Liver (tissue), 9 donors: ENCODE measurements around the gene ATXN1. TPM values are rescaled to one million over a fixed set of nuclear protein-coding genes. Genes with fewer than 3 reads are reported as not detected.
A peak's percentile ranks its signal among the peaks of the same experiment; 100 is the strongest.

Experiments
- DNase-seq: peaks from one replicate; pipeline ENCODE4 v3.0.0-alpha.2; 2017; ENCODE audit warnings: low spot score
- H3K27ac ChIP-seq, 2 donors: one replicate each; pipeline ENCODE4 v1.7.0; 2013; ENCODE audit warnings: inconsistent platforms in 2 of 2, low read length in 2 of 2, control low read depth in 1 of 2, low read depth in 1 of 2, mild to moderate bottlenecking in 1 of 2
- H3K27me3 ChIP-seq, 4 donors: one replicate each; pipeline versions ENCODE4 v1.6.1 to v1.7.0; 2013; ENCODE audit warnings: low read length in 3 of 4, inconsistent platforms in 1 of 4, mild to moderate bottlenecking in 1 of 4, moderate library complexity in 1 of 4; ENCODE audit not compliant: control insufficient read depth in 4 of 4, insufficient read depth in 4 of 4
- H3K36me3 ChIP-seq, 4 donors: one replicate each; pipeline versions ENCODE4 v1.6.1 to v1.7.0; 2013; ENCODE audit warnings: low read length in 3 of 4, mild to moderate bottlenecking in 3 of 4, low read depth in 1 of 4, moderate library complexity in 1 of 4; ENCODE audit not compliant: control insufficient read depth in 4 of 4, insufficient read depth in 3 of 4
- H3K4me1 ChIP-seq, 4 donors: one replicate each; pipeline versions ENCODE4 v1.6.1 to v1.7.0; 2013; ENCODE audit warnings: low read length in 3 of 4, mild to moderate bottlenecking in 3 of 4, moderate library complexity in 1 of 4; ENCODE audit not compliant: control insufficient read depth in 4 of 4, insufficient read depth in 4 of 4
- H3K4me3 ChIP-seq, 3 donors: one replicate each; pipeline versions ENCODE4 v1.6.1 to v1.7.0; 2013; ENCODE audit warnings: low read length in 3 of 3, control low read depth in 1 of 3, low read depth in 1 of 3, mild to moderate bottlenecking in 1 of 3
- H3K9ac ChIP-seq, 2 donors: one replicate each; pipeline ENCODE4 v1.7.0; 2013; ENCODE audit warnings: low read length in 2 of 2, mild to moderate bottlenecking in 2 of 2, moderate library complexity in 2 of 2, control low read depth in 1 of 2, low read depth in 1 of 2
- H3K9me3 ChIP-seq, 4 donors: one replicate each; pipeline versions ENCODE4 v1.6.1 to v1.7.0; 2013; ENCODE audit warnings: low read length in 3 of 4; ENCODE audit not compliant: control insufficient read depth in 4 of 4
- ATF3 ChIP-seq: IDR thresholded peaks from 2 replicates; pipeline ENCODE4 v1.6.1; 2016; ENCODE audit warnings: antibody characterized with exemption
- CTCF ChIP-seq: fragments of 150-350 bp; IDR thresholded peaks from 2 replicates; pipeline ENCODE4 v1.5.1; 2017; ENCODE audit warnings: improper control_type of control experiment, low read depth, low read length; ENCODE audit not compliant: missing input control
- EGR1 ChIP-seq, 2 donors: IDR thresholded peaks; 2 replicates each; pipeline ENCODE4 v1.6.1; 2016 to 2018; ENCODE audit warnings: antibody characterized with exemption in 2 of 2, low read depth in 2 of 2
- FOXA2 ChIP-seq: IDR thresholded peaks from 2 replicates; pipeline ENCODE4 v1.6.1; 2016; ENCODE audit warnings: antibody characterized with exemption
- GABPA ChIP-seq, 2 donors: IDR thresholded peaks in 1 of 2; conservative IDR thresholded peaks in 1 of 2; 2 replicates each; pipeline ENCODE4 v1.6.1; 2016; ENCODE audit warnings: antibody characterized with exemption in 2 of 2, mild to moderate bottlenecking in 1 of 2, moderate library complexity in 1 of 2
- HNF4A ChIP-seq, 2 donors: conservative IDR thresholded peaks; 2 replicates each; pipeline ENCODE4 v1.6.1; 2016; ENCODE audit warnings: antibody characterized with exemption in 2 of 2, mild to moderate bottlenecking in 2 of 2
- HNF4G ChIP-seq: IDR thresholded peaks from 2 replicates; pipeline ENCODE4 v1.6.1; 2016; ENCODE audit warnings: antibody characterized with exemption
- JUND ChIP-seq, 2 donors: IDR thresholded peaks; 2 replicates each; pipeline ENCODE4 v1.6.1; 2016; ENCODE audit warnings: antibody characterized with exemption in 2 of 2
- MAX ChIP-seq: IDR thresholded peaks from 2 replicates; pipeline ENCODE4 v1.6.1; 2016; ENCODE audit warnings: antibody characterized with exemption
- RAD21 ChIP-seq, 2 donors: IDR thresholded peaks; 2 replicates each; pipeline ENCODE4 v1.6.1; 2016; ENCODE audit warnings: antibody characterized with exemption in 2 of 2, mild to moderate bottlenecking in 2 of 2
- REST ChIP-seq: IDR thresholded peaks from 2 replicates; pipeline ENCODE4 v1.6.1; 2016; ENCODE audit warnings: antibody characterized with exemption, mild to moderate bottlenecking
- RXRA ChIP-seq, 2 donors: IDR thresholded peaks; 2 replicates each; pipeline ENCODE4 v1.6.1; 2017 to 2018; ENCODE audit warnings: antibody characterized with exemption in 2 of 2, mild to moderate bottlenecking in 1 of 2
- SP1 ChIP-seq: IDR thresholded peaks from 2 replicates; pipeline ENCODE4 v1.6.1; 2018; ENCODE audit warnings: antibody characterized with exemption, mild to moderate bottlenecking
- TAF1 ChIP-seq: conservative IDR thresholded peaks from 2 replicates; pipeline ENCODE4 v1.6.1; 2016; ENCODE audit warnings: antibody characterized with exemption, mild to moderate bottlenecking
- YY1 ChIP-seq: IDR thresholded peaks from 2 replicates; pipeline ENCODE4 v1.6.1; 2016; ENCODE audit warnings: antibody characterized with exemption, mild to moderate bottlenecking
- ZBTB33 ChIP-seq: IDR thresholded peaks from 2 replicates; pipeline ENCODE4 v1.6.1; 2016; ENCODE audit warnings: antibody characterized with exemption
- WGBS: extraction: QIAGEN DNeasy Blood & Tissue Kit; methylation state at CpG from one replicate; pipeline ENCODE4 v1.1.7; 2013; 5-methylcytosine and 5-hydroxymethylcytosine counted together
- polyA plus RNA-seq, 2 donors: library from polyadenylated mRNA; stranded (reverse) in 1 of 2; unstranded in 1 of 2; fragments of 200-250 nt in 1 of 2; fragments of >200 nt in 1 of 2; fragmentation: Nextera tagmentation in 1 of 2; extraction: Ambion mirVana in 1 of 2; gene quantifications; one replicate each; pipeline versions ENCODE4 v1.2.1 to v1.2.3, GENCODE V29; 2013 to 2015
- total RNA-seq, 2 donors: library from RNA; depleted of rRNA; stranded (reverse); fragments of >200 nt; gene quantifications; one replicate each; pipeline ENCODE4 v1.2.3, GENCODE V29; 2014
- donor health status: healthy.
- donor health status: healthy.
- donor health status: healthy.
- donor health status: healthy.
- donor health status: healthy.

ATXN1 gene
- total and polyA plus RNA-seq, 4 donors, result 4.3 to 29.7 (median 8.2) TPM

- no peak for TF ChIP-seq RXRA (IDR thresholded peaks at IDR 0.05)
- TF ChIP-seq EGR1 (IDR thresholded peaks at IDR 0.05; ENCODE audit: low read depth in 2 of 2), result no peak
- TF ChIP-seq SP1, result no peak
- no peak for TF ChIP-seq CTCF
- no peak for TF ChIP-seq ZBTB33
- TF ChIP-seq HNF4A (conservative IDR thresholded peaks at IDR 0.05), result no peak
- TF ChIP-seq YY1, result no peak
- no peak for TF ChIP-seq FOXA2
- no peak for TF ChIP-seq TAF1
- TF ChIP-seq HNF4G, result no peak
- no peak for TF ChIP-seq GABPA (IDR thresholded peaks at IDR 0.05 in 1 of 2, conservative IDR thresholded peaks at IDR 0.05 in 1 of 2)
- TF ChIP-seq ATF3, result no peak
- TF ChIP-seq MAX, result no peak
- no peak for TF ChIP-seq RAD21 (IDR thresholded peaks at IDR 0.05)
- no peaks in the 10 kb centered on the region for H3K9me3 ChIP-seq
- H3K27ac ChIP-seq, result peak overlapping the region; percentile 77 to 82
- no peaks in the 10 kb centered on the region for H3K27me3 ChIP-seq
- WGBS, result 65% methylated on average over 1 of the region's 1 CpG
- no peak for DNase-seq
- peaks cover 14 to 29% (median 16%) of the 10 kb centered on the region in 4 donors for H3K4me1 ChIP-seq
- H3K9ac ChIP-seq, result no peak overlapping the region
- no peaks in the 10 kb centered on the region for H3K36me3 ChIP-seq
- H3K4me3 ChIP-seq, result no peak overlapping the region
Measured at GRCh38 chr6:16698162-16698533, 63.1 kb downstream of the ATXN1 start.

GRCh38 chr6:16697437-16698161, 63.7 kb downstream of the ATXN1 start:
- WGBS, result 76% methylated on average over 7 of the region's 7 CpGs

More at GRCh38 chr6:16697437-16698161, 63.7 kb downstream of the ATXN1 start:
- DNase-seq, result no peak
- H3K27me3 ChIP-seq, result no peaks in the 10 kb centered on the region
- H3K27ac ChIP-seq, result peak overlapping the region in 1 of 2 donors; percentile 77
- TF ChIP-seq TAF1, result no peak
- TF ChIP-seq JUND (IDR thresholded peaks at IDR 0.05), result no peak
- TF ChIP-seq CTCF, result no peak
- TF ChIP-seq RXRA (IDR thresholded peaks at IDR 0.05), result no peak
- TF ChIP-seq REST, result no peak
- H3K36me3 ChIP-seq, result no peaks in the 10 kb centered on the region
- no peaks in the 10 kb centered on the region for H3K9me3 ChIP-seq
- H3K4me3 ChIP-seq, result no peak overlapping the region
- no peak overlapping the region for H3K9ac ChIP-seq
- H3K4me1 ChIP-seq, result peaks cover 14 to 29% (median 16%) of the 10 kb centered on the region in 4 donors
